AG20443 (cell line): ENCODE data around the gene HLA-DRB1.
"Not testable (repeated sequence)": the region's sequence is repeated elsewhere in the genome, so short reads cannot be mapped to it uniquely, and the experiment has no call there.

Experiments used
- DNase-seq: peaks from one replicate; pipeline ENCODE4 v3.0.0; 2012; ENCODE audit warnings: low spot score, mixed read lengths

Gene HLA-DRB1

DNA sequence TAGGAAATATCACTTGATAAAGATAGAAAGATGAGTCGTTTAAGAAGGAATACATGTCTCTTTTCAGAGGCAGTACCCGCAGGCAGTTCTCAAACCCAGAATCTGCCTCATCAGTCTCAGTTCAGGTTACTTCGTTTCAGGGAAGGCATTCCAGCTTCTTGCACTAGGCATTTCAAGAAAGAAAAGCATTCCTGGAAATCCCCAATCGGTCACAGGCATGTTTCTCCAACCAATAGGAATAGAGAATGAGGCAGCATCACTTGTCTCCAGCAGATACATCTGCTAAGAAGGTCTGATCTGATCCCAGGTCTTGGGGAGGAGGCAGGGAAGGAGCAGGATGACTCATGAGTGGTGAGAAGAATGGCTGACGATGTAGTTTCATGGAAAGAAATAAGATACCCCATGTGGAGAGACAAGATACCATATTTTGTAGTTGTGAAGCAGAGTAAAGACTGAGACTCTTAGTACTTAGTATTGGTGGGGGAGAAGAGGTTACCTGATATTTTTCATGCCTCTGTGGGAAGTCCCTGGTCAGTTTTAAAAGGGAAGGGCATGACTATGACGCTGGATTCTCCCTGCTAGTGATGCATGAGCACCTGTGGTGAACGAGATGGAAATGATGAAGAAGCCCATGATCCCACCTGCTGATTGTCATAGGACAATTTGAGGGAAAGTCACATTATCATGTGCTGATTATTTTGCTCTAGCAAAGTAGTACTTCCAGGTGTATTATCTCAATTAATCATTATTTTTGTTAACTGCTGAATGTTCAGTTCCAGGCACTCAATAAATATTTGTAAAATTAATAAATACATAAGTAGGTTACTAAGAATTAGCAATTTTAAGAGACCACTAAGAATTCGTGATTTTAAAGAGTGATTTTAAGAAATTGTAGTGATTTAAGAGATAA lies 20.3 kb upstream of the HLA-DRB1 start:
- DNase-seq, result peak; percentile 63

DNA sequence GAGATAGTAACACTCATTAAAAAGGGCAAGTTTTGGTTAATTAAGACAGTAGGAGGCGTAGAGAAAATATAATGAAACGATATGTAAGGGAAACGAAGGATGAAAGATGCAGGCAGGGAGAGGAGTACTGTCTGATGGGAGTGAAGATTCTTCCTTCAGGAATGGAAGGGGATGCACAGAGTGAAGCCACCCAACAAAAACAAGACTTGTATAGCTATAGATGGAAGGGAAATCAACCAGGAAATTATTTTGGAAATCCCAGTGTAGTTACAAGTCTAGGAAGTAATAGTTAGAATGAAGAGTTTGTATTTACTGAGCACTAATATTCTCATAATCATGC lies 19.7 kb upstream of the HLA-DRB1 start:
- no peak for DNase-seq

DNA sequence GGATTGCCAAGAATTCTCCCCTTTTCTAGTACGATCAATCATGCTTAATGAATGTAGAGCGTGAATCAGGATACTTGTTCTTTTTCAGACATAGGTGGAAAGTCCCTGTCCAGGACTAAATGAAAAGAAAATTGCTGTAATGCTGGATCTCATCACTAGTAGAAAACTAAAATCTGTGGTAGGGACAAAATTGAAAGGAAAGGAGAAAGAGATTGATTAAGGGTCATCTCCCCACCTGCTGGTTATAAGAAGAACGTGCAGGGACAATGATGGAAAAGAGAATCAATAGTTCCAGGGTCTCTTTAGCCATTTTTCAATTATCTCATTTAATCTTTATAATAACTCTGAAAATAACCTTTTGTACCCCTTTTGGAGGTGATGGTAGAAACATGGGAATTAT lies 18.7 kb upstream of the HLA-DRB1 start:
- no peak for DNase-seq

DNA sequence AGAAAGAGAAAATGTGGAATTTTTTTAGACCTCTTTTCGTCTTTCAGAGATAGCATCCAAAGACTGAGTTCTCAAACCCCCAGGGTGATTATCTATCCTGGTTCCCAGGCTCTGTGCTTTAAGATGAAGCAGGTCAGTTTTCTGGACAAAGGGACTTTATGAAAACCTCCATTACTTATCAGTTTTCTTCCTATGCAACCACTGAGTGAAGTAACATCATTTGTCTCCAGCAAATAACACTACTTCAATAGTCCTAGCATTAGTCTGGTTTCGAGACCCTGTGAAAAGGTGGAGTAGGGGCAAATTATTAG lies 18.3 kb upstream of the HLA-DRB1 start:
- DNase-seq, result no peak

DNA sequence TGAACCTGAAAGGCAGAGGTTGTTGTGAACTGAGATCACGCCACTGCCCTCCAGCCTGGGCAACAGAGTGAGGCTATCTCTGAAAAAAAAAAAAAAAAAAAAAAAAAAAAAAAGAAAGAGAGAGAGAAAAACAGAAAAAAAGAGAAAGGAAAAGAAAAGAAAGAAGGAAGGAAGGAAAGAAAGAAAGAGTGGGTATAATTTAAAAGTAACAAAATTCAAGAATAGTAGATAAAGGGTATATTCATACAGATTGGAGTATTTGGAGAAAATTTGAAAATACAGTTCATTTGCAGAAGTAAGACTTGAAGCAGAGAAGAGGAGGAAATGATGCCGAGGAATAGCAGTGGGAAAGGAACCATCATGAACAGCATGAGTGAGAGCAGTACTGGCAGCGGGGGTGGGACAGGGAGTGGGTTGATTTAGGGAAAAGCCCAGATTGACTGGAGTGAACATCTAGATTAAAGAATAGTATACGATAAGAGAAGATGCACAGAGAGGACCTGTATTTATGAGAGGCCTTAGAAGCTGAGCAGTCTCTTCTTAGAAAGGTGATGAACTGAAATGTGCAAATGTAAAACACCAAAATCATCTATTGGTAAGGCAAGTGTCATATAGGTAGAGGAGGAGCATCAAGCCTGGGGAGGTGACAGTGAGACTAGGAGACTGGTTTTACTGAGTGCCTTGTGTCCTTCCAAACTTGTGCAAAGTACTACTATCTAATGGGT lies 17.8 kb upstream of the HLA-DRB1 start:
- no peak for DNase-seq

DNA sequence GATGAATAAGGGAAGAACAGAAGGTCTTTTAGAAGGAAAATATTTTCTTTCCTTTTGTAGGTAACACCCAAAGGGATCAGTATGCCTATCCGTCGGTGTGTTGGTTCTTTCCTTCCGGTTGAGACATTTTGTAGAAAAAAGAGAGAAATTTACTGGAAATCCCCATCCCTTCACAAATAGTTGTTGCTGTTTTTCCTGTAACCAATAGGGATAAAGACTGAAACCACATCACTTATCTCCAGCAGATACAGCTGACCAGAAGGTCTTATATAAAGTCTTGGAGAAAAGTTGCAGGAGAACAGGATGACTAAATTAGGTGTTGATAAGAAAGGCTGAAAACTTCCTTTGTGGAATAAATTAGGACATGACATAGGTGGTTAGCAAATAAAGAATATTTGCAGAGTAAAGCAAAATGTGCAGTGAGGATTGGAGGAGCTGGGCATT lies 14.8 kb upstream of the HLA-DRB1 start:
- DNase-seq, result no peak

DNA sequence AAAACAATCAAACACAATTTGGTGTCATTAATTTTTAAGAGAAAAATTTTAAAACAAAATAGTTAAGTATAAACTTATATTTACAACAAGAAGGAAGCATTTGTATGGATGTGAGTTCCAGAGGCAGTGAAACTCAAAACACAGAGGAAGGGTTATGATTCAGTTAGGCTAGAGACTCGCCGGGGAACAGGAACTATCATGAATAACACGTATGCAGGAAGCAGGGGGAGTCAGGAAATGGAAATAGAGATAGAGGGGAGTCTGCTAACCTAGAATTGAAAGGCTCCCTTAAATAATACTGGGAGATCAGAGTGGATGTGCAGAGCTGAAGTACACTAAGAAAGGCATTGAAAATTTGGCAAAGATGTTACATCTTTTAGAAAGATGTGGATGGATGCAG lies 14.2 kb upstream of the HLA-DRB1 start:
- no peak for DNase-seq

DNA sequence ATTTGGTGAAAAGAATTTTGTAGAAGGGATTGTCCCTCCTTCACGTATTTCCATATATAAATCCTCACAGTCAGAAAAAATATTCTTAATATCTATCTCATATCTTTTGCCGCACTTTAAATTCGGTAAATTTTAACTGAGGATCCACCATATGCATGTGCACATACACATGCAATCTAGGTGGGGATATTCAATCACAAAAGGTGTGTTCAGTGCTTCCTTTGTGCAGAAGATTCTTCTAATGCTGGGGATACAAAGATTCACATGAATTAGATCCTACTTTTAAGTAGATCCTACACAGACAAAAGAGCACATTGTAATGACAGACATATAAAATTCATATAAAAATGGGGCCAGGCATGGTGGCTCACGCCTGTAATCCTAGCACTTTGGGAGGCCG lies 13.6 kb upstream of the HLA-DRB1 start:
- DNase-seq, result no peak

DNA sequence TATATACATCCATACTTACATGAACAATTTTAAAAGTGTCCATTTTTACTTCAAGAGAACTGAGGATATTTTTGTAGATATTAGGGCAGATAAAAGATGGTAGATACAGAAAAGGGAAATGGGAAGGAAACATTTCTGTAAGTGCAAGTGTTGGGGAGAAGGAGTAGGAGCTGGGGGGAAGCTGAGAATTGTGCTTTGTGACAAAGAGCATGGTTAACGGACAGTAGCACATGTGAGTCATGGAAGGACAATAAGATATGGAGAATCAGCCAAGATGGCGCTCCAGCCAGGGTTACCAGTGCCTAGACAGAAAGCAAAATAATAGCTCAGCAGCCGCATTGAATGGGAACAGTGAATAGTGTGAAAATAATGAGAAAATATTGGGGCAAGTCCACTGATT lies 12.7 kb upstream of the HLA-DRB1 start:
- no peak for DNase-seq

DNA sequence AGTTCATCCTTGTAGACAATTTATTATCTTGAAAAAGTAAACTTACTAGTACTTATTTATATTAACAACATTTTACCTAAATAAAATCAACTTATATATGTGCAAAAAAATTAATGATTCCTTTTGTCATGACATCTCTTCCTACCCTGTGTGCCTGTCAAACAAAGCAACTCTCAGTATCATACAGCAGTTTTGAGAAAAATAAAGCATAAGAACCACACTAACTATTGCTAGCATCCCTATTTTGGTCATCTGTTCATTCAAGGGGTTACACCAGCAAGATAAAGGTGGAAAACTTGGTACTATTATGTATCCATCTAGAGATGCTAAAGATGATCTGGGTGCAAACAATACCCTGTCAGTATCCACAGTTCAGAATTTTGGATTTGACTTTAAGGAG lies 7.4 kb upstream of the HLA-DRB1 start:
- no peak for DNase-seq

DNA sequence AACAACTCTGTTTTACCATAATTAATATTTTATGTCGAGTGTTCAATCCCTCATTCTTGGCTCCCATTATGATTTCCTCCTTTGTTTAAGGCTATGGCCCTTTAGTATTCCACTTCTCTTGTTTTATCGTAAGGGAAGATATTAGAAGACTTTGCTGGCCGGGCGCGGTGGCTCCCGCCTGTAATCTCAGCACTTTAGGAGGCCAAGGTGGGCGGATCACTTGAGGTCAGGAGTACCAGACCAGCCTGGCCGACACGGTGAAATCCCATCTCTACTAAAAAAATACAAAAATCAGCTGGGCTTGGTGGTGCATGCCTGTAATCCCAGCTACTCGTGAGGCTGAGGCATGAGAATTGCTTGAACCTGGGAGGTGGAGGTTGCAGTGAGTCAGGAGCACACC lies 1.1 kb upstream of the HLA-DRB1 start:
- DNase-seq, result not testable (repeated sequence)

DNA sequence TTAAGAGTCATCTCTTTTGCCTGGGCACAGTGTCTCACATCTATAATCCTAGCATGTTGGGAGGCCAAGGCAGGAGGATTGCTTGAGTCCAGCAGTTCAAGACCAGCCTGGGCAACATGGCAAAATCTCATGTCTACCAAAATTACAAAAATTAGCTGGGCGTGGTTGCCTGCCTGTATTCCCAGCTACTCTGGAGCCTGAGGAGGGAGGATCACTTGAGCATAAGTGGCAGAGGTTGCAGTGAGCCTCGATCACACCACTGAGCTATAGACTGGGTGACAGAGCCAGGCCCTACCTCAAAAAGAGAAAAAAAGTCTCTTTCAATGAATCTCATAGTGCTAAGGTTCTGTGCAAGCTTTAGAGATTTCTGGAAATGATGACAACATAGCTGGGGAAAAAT lies 1.5 kb downstream of the HLA-DRB1 start:
- DNase-seq, result no peak

DNA sequence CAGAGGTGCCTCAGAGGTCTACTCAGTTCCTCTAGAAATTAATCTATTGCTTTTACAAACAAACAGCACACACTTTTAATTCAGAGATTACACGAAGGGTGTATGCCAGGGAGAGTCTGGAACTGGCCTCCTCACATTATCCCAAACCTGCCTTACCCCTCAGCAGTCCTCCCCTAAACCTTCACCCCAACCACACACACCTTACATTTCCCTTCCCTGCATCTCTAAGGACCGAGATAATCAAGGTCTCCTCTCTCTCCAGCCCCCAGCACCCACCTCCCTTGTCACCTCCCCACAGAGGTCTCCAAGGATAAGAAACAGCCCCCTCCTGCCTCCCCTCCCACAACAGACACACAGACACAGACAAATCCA lies 6.1 kb downstream of the HLA-DRB1 start:
- DNase-seq, result no peak

DNA sequence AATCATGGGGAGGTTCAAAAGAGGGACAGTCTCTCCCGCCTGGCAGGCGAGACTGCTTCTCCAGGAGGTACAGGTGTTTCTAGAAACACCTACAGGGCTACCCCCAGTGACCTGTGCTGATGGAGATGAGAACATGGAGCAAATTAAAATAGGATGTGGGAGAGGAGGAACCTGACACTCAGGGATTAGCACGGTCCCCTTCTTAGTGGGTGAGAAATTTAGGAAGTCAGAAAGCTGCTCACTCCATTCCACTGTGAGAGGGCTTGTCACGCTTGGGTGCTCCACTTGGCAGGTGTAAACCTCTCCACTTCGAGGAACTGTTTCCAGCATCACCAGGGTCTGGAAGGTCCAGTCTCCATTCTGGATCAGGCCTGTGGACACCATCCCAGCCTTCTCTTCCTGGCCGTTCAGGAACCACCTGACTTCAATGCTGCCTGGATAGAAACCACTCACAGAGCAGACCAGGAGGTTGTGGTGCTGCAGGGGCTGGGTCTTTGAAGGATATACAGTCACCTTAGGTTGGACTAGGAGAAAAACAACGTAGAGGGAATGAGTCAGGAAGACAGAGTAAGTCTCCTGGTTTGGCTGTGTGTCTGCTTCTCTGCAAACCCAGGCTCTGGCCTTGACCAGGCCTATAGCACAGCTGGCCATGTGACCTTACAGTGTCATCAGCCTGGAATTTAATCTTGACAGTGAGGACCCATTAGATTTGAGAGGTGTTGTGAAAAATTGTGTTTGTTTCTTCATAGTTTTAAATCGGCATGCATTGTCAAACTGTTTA lies 8.1 kb downstream of the HLA-DRB1 start:
- DNase-seq, result no peak

DNA sequence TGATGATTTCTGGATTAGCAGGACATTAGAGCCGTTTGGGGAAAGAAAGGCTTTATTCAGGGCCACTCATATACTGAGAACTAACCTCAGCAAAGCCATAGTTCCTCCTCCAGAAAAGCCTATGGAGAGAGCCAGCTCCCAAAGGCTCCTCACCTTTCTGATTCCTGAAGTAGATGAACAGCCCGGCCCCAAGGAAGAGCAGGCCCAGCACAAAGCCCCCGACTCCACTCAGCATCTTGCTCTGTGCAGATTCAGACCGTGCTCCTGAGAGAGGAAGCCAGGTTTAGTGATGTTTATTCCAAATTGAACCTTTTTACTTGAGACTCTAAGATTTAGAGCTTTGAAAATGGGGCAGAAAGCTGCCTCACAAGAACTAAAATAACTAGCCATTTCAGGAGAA lies 9.1 kb downstream of the HLA-DRB1 start:
- no peak for DNase-seq

DNA sequence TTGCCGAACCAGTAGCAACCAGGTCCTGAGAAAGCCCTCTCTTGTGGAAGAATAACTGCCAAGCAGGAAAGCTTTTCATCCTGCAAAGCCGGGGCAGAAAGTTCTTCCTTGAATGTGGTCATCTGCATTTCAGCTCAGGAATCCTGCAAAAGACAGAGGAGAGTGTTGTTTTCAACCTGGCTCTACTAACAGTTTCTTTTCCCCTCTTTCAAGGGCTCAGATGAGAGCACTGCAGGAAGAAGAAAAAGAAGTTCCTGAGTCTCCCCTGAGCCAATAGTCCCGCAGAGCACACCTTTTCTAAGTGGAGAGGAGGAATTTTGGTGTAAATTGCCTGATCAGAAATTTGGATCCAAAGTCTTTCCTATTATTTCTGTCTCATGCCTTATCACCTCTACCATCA lies 10.7 kb downstream of the HLA-DRB1 start:
- DNase-seq, result no peak

DNA sequence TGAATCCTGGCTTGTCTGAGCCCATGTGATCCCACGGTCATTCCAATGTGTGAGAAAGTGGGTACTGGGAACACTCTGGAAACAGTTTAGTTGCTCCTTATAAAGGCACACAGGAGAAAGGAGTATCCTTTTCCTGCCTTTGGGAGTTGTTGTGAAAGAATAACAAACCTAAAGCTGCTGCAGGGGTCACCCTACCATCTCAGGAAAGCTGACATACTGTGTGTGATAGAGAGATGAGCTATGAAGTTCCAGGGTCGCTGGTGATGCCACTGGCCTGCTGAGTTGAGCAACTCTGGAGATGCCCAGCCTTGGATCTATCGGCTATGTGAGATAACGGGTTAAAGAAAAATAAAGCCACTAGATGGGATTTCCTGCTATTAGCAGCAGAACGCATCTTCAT lies 12.2 kb downstream of the HLA-DRB1 start:
- not testable (repeated sequence) for DNase-seq

DNA sequence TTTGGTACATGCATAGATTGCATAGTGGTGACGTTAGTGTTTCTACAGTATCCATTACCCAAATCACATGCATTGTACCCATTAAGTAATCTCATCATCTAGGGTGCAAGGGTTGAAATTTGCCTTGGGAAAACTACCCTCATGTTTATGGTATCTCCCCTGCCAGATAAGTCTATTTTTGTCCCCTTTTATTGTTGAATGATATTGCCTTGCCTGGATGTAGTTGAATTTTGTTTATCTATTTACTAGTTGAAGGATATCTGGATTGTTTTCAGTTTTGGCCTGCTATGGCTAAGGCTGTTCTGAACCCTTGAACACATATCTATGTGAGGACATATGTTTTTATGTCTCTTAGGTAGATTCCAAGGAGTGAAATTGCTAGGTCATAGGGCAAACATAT lies 13.4 kb downstream of the HLA-DRB1 start:
- no peak for DNase-seq

DNA sequence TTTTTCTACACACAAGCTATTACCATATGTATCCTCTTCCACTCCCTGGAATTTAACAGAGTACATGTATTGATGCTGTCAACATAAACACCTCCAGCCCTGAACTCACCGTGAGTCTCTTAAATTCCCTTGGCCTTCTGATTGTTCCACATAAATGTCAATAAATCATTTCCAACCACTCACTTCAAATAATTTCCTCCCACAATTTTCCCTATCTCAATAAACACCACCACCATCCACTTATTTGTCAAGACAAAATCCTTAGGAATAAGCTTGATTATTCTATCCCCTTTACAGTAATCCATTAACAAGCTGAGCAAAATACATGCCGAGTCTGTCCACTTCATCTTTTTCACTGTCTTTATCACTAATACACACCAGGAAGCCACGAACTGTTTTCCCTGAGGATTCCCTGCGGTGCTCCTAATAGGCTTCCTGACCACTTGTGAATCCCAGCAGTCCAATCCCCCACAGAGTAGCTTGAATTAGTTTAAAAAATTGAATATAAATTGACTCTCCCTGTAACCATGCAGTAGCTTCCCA lies 19.2 kb downstream of the HLA-DRB1 start:
- DNase-seq, result no peak

DNA sequence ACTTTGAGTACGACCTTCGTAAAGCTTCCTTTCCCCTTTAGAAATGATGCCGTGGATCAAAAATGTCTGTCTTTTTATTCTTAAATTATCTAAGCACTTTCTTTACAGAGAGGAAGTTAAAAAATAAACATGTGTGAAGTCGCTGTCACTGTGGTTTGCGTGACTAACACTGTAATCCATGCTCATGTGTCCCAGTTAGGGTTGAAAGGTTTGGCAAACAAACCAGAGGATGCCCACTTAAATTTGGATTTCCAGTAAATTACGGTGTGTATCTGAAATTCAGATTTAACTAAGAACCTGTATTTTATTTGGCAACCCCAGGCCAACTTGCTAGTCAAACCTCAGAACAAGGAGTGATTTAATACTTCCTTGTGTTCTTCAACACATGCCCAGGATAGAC lies 21.1 kb downstream of the HLA-DRB1 start:
- DNase-seq, result no peak

DNA sequence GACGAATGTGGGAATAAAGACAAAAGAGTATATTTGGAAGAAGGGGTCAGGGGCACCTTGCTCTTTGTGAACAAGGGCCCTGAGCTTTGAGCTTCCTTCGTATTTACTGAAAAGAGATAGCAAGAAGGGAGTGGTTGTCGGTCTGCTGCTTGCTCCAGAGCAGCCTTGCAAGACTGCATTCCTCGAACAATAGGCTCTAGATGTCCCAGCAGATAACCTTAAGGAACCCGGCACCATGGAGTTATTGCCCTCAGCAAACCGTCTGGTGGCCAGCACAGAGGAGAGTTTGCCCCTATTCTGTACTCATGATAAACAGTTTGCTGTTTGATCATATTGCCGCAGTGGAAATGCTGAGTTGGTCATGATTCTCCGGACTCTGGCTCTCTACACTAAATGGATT lies 22.7 kb downstream of the HLA-DRB1 start:
- no peak for DNase-seq

DNA sequence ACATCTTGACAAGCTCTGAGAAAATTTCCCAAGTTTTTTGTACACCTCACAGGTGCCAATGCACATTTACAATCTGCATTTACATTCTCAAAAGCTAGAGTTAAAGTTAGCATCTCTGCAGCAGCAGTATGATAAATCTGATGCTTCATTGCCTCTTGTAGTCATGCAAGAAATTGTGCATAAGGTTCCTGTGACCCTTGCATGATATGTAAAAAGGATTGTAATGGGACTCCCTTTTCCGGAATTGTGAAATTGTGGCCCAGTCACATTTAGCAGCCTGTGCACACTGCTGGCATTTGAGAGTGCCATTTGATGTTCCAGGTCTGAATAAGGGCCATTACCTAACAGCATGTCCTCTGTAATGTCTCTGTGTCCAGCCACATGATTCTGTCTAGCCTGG lies 24.1 kb downstream of the HLA-DRB1 start:
- DNase-seq, result no peak

DNA sequence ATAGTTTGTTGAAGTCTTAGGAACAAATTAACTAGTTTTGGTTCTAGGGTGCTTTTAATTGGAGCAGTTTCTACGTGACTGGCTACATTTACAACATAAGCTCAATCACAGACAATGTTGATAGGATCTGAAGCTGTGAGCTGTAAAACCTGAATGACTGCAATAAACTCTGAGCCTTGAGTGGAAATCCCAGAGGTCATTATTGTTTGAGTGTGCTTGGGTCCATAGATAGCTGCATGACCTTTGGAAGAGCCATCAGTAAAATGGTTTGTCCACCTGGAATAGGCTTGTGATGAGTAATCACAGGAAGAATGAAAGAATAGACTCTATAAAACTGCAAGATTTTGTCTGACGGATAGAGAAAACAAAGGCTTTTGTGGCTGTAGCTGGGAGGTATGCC lies 26.7 kb downstream of the HLA-DRB1 start:
- DNase-seq, result no peak
